Ishikawa (cell line): ENCODE results near the gene CACNA1C.

Experiments used
- CREB1 ChIP-seq: IDR thresholded peaks from 2 replicates; pipeline ENCODE4 v1.6.1; 2012; ENCODE audit warnings: low read depth
- REST ChIP-seq: IDR thresholded peaks from 2 replicates; pipeline ENCODE4 v1.6.1; 2012; ENCODE audit warnings: low read depth, mild to moderate bottlenecking
- TAF1 ChIP-seq: IDR thresholded peaks from 2 replicates; pipeline ENCODE4 v1.6.1; 2012; ENCODE audit warnings: low read depth, mild to moderate bottlenecking
- TCF12 ChIP-seq: IDR thresholded peaks from 2 replicates; pipeline ENCODE4 v1.6.1; 2012; ENCODE audit warnings: low read depth
- USF1 ChIP-seq: IDR thresholded peaks from 2 replicates; pipeline ENCODE4 v1.6.1; 2012

GRCh38 chr12:2574355-2574935 lies 521.7 kb downstream of the CACNA1C start:
- TF ChIP-seq REST (no peak), USF1 (no peak), TAF1 (no peak), TCF12 (no peak), CREB1 (no peak)
